WI38 (cell line): ENCODE measurements around the gene CCL1.
A peak's percentile ranks its signal among the peaks of the same experiment; 100 is the strongest.

ENCODE experiments used
- H3K4me3 ChIP-seq: 2 replicates; pipeline ENCODE4 v1.5.1; 2011; ENCODE audit warnings: low read depth, mild to moderate bottlenecking, control low read depth, low read length
- TF ChIP-seq, protein P1 (sequence below): IDR thresholded peaks from 2 replicates; pipeline ENCODE4 v1.5.1; 2012; ENCODE audit warnings: low read depth, mild to moderate bottlenecking, control low read depth, low read length

The CCL1 gene

DNA sequence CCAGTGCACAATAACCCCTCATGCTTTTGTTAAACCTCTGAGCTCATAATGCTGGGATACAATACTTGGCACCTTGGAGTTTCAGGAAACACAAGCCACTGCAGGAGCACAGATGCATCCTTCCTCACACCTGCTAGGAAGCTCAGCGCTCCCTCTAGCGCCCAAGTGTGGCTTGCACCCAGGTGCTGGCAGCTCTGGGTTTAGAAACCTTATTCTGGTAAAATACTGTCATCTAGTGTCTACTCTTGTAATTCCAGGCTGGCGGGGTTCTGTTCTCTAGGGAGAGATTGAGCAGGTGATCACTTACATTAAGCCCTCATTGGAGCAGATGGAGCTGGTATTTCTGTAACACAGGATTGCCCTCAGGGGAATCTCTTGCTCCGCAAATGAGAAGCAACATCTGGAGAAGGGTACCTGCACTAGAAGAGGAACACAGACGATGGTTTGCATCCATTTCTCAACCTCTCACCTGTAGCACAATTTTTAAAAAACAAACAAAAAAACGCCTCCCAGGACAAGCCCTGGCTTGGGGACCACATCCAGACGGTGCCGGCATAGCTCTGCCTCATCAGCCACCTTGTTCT lies 1.5 kb downstream of the CCL1 start:
- no peak overlapping the region for H3K4me3 ChIP-seq
- TF ChIP-seq, protein P1, sequence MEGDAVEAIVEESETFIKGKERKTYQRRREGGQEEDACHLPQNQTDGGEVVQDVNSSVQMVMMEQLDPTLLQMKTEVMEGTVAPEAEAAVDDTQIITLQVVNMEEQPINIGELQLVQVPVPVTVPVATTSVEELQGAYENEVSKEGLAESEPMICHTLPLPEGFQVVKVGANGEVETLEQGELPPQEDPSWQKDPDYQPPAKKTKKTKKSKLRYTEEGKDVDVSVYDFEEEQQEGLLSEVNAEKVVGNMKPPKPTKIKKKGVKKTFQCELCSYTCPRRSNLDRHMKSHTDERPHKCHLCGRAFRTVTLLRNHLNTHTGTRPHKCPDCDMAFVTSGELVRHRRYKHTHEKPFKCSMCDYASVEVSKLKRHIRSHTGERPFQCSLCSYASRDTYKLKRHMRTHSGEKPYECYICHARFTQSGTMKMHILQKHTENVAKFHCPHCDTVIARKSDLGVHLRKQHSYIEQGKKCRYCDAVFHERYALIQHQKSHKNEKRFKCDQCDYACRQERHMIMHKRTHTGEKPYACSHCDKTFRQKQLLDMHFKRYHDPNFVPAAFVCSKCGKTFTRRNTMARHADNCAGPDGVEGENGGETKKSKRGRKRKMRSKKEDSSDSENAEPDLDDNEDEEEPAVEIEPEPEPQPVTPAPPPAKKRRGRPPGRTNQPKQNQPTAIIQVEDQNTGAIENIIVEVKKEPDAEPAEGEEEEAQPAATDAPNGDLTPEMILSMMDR = peak; percentile 98

DNA sequence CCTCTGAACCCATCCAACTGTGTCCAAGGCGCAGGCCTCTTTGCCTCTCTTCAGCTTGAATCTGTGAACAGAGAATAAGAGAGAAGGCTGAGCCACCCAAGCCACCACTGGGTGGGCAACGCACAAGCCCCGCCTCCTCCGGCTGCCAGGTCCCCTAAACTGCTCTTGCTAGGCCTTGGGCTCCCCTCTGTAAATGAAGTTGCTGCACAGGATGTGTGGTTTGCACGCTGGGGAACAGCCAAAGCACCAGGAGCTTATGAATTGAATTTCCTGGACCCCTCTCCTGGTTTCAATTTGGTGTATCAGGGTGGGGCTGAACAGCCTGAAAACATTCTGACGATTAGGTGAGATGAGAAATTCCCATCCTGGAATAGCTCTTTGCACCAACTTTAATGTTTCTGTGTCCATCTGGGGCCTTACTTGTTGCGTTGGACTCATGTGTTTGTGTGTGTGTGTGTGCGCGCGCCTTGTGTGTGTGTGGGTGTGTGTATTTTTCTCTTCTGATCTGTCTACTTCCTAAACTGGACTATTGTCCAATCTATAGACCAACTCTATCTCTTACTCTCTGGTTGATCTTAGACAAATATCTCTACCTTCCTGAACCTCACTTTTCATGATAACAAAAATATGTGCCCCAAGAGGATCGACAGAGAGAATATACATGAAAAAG lies 2.3 kb downstream of the CCL1 start:
- no peak overlapping the region for H3K4me3 ChIP-seq
- TF ChIP-seq, protein P1 = no peak

DNA sequence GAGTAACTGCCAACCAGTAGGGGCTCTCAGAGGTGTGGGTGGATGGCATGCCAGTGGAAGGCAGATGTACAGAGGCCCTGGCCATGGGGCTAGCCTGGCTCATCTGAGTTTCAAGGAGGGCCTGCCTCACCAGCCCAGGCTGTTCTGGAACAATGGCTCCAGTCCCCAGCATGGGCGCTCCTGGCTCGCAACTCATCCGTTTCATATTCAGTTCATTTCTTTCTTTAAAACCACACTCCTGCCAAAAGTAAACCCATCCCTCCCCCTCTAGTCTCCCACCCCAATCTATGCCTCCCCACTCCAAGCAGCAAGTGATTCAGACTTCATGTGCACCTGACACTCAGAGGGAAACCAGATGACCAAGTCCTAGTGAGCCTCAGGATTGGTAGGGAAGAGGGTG lies 4.4 kb downstream of the CCL1 start:
- H3K4me3 ChIP-seq = no peak overlapping the region
- TF ChIP-seq, protein P1 = no peak

DNA sequence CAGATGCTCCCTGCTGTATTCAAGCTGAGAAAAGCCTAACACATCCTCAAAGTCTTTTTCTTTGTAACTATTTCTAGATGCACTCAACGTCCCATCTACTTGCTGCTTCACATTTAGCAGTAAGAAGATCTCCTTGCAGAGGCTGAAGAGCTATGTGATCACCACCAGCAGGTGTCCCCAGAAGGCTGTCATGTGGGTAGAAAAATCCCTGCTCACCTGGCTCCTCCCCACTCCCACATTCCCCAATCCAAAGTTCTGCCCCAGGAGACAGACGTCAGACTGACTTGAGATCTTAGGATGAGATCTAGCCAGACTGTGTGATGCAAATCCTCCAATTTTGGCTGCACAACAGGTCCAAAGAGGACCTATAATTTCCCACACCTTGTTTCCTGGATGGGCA lies 5.6 kb downstream of the CCL1 start:
- H3K4me3 ChIP-seq = no peak overlapping the region
- TF ChIP-seq, protein P1 = no peak

DNA sequence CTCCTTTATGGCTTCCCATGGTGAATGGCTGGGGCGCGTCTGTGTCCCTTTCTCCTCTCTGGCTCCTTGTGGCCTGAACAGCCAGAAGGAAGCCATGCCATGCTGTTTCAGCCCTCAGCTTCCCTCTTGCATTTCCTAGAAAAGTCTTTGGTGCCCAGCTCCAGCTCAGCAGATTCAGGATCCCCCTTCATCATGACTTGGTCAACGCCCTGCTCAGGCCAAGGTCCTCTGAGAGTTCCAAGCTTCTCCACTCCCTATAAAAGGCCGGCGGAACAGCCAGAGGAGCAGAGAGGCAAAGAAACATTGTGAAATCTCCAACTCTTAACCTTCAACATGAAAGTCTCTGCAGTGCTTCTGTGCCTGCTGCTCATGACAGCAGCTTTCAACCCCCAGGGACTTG lies 6.8 kb downstream of the CCL1 start, which contains the start of gene CCL13:
Gene CCL13, plus strand, starts transcription at position 287 of the 400 bp plus-strand sequence. Its CDS starts 47 bp downstream, at position 334.
- TF ChIP-seq, protein P1 = no peak
- H3K4me3 ChIP-seq = no peak within 1 kb of the TSS

DNA sequence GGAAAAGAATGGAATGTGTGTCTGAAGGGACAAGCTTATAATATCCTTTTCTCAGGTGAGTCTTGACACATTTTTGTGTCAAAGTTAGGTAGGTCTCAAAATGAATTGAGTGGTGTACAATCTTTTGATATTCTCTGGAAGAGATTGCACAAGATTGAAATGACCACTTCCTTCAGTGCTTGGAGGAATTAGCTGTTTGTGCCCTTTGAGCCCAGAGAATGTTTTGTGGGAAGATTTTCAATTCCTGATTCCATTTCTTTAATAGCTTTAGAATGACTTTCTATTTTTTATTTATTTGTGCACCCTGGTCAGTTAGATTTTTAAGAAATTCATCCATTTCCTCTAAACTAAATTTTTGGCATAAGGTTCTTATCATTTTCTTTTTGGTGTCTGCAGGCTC lies 8.4 kb downstream of the CCL1 start:
- TF ChIP-seq, protein P1 = no peak

DNA sequence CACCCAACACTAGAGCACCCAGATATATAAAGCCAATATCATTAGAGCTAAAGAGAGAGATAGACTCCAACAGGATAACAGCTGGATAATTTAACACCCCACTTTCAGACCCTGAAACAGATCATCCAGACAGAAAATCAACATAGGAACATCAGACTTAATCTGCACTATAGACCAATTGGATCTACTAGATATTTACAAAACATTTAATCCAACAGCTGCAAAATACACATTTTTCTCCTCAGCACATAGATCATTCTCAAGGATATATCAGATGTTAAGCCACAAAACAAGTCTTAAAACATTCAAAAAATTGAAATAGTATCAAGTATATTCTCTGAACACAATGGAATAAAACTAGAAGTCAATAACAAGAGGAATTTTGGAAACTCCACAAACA lies 10.8 kb downstream of the CCL1 start:
- TF ChIP-seq, protein P1 = no peak
- H3K4me3 ChIP-seq = no peak overlapping the region

More for the DNA sequence above, 8.4 kb downstream of the CCL1 start:
- no peak overlapping the region for H3K4me3 ChIP-seq
